ENCODE data around the gene TNFRSF13B. TPM values are rescaled to one million over a fixed set of nuclear protein-coding genes. Genes with fewer than 3 reads are reported as not detected.
A peak's percentile ranks its signal among the peaks of the same experiment; 100 is the strongest.

TNFRSF13B gene
- total RNA-seq, 2 donors from 2014 or later, result 0.97 to 1.6 TPM

GRCh38 chr17:16935786-16936185 is 36.1 kb downstream of the TNFRSF13B start:
- H3K4me3 Mint-ChIP-seq, result no peak overlapping the region
- peaks cover 39% of the 10 kb centered on the region for H3K4me1 Mint-ChIP-seq
- H3K9me3 ChIP-seq (ENCODE audit: control insufficient read depth, low read length), result no peaks in the 10 kb centered on the region
- no peak overlapping the region for H3K9ac ChIP-seq (ENCODE audit: extremely low read depth, low read length, poor library complexity, severe bottlenecking)
- DNase-seq, result peak; percentile 43
- H3K4me3 ChIP-seq (ENCODE audit: low read length), result no peak overlapping the region
- H3K36me3 ChIP-seq (ENCODE audit: control insufficient read depth, insufficient read depth, low read length), result no peaks in the 10 kb centered on the region
- no peaks in the 10 kb centered on the region for H3K36me3 Mint-ChIP-seq (ENCODE audit: low read depth)
- peaks cover 16% of the 10 kb centered on the region for H3K4me1 ChIP-seq (ENCODE audit: control insufficient read depth, insufficient read depth, low read length)
- no peak overlapping the region for H3K27ac ChIP-seq (ENCODE audit: low read depth, low read length)
- no peaks in the 10 kb centered on the region for H3K27me3 Mint-ChIP-seq (ENCODE audit: insufficient read depth)
- 93 to 94% methylated on average over 3 to 5 of the region's 5 CpGs for WGBS, 2 experiments (ENCODE audit: insufficient coverage in 1 of 2, insufficient read length in 1 of 2)
- no peaks in the 10 kb centered on the region for H3K9me3 Mint-ChIP-seq
- H3K27ac Mint-ChIP-seq, result peak overlapping the region; percentile 19
- TF ChIP-seq, protein P1, sequence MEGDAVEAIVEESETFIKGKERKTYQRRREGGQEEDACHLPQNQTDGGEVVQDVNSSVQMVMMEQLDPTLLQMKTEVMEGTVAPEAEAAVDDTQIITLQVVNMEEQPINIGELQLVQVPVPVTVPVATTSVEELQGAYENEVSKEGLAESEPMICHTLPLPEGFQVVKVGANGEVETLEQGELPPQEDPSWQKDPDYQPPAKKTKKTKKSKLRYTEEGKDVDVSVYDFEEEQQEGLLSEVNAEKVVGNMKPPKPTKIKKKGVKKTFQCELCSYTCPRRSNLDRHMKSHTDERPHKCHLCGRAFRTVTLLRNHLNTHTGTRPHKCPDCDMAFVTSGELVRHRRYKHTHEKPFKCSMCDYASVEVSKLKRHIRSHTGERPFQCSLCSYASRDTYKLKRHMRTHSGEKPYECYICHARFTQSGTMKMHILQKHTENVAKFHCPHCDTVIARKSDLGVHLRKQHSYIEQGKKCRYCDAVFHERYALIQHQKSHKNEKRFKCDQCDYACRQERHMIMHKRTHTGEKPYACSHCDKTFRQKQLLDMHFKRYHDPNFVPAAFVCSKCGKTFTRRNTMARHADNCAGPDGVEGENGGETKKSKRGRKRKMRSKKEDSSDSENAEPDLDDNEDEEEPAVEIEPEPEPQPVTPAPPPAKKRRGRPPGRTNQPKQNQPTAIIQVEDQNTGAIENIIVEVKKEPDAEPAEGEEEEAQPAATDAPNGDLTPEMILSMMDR (conservative IDR thresholded peaks at IDR 0.05), result no peak
- no peaks in the 10 kb centered on the region for H3K27me3 ChIP-seq (ENCODE audit: control insufficient read depth, insufficient read depth, low read length, poor library complexity, severe bottlenecking)

- Mint-ChIP-seq H3K4me1 (peaks cover 34% of the 10 kb centered on the region), H3K4me3 (no peak overlapping the region), H3K36me3 (ENCODE audit: low read depth) (no peaks in the 10 kb centered on the region), H3K27ac (no peak overlapping the region), H3K27me3 (ENCODE audit: insufficient read depth) (no peaks in the 10 kb centered on the region), H3K9me3 (no peaks in the 10 kb centered on the region)
- Histone ChIP-seq H3K4me1 (ENCODE audit: control insufficient read depth, insufficient read depth, low read length) (peaks cover 13% of the 10 kb centered on the region), H3K27me3 (ENCODE audit: control insufficient read depth, insufficient read depth, low read length, poor library complexity, severe bottlenecking) (no peaks in the 10 kb centered on the region), H3K36me3 (ENCODE audit: control insufficient read depth, insufficient read depth, low read length) (no peaks in the 10 kb centered on the region), H3K4me3 (ENCODE audit: low read length) (no peak overlapping the region), H3K9ac (ENCODE audit: extremely low read depth, low read length, poor library complexity, severe bottlenecking) (no peak overlapping the region), H3K27ac (ENCODE audit: low read depth, low read length) (no peak overlapping the region), H3K9me3 (ENCODE audit: control insufficient read depth, low read length) (no peaks in the 10 kb centered on the region)
- TF ChIP-seq, protein P1 (conservative IDR thresholded peaks at IDR 0.05), result no peak
- WGBS, 2 experiments (ENCODE audit: insufficient coverage in 1 of 2, insufficient read length in 1 of 2), result 95 to 100% methylated on average over 1 to 5 of the region's 5 CpGs
- DNase-seq, result peak; percentile 51
These were observed 36.7 kb downstream of the TNFRSF13B start for GRCh38 chr17:16935241-16935663.

DNA sequence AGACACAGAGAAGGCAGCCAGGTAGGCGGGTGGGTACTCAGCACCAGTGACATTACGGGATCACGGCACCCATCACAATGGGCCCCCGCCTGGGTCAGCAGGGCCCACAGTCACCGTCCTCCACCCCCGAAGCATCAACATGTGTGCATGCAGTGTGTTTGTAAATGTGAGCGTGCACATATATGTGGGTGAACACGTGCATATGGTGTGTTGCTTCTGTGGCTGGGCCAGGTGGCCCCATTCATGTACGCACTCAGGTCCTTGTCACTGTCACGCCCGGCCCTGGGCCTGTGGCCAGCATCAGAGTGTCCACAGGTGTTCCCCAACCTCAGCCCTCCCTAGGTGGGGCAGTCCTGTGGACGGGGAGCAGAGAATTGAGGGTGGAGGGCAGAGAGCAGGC is 37.1 kb downstream of the TNFRSF13B start:
- H3K27me3 Mint-ChIP-seq (ENCODE audit: insufficient read depth), result no peaks in the 10 kb centered on the region
- TF ChIP-seq, protein P1 (conservative IDR thresholded peaks at IDR 0.05), result no peak

More for the DNA sequence above, 37.1 kb downstream of the TNFRSF13B start:
- H3K9me3 ChIP-seq (ENCODE audit: control insufficient read depth, low read length), result no peaks in the 10 kb centered on the region
- H3K9me3 Mint-ChIP-seq, result no peaks in the 10 kb centered on the region
- H3K27ac Mint-ChIP-seq, result no peak overlapping the region
- no peak overlapping the region for H3K4me3 Mint-ChIP-seq
- H3K27ac ChIP-seq (ENCODE audit: low read depth, low read length), result no peak overlapping the region
- peaks cover 29% of the 10 kb centered on the region for H3K4me1 Mint-ChIP-seq
- H3K9ac ChIP-seq (ENCODE audit: extremely low read depth, low read length, poor library complexity, severe bottlenecking), result no peak overlapping the region
- peaks cover 9% of the 10 kb centered on the region for H3K4me1 ChIP-seq (ENCODE audit: control insufficient read depth, insufficient read depth, low read length)
- H3K36me3 Mint-ChIP-seq (ENCODE audit: low read depth), result no peaks in the 10 kb centered on the region
- H3K27me3 ChIP-seq (ENCODE audit: control insufficient read depth, insufficient read depth, low read length, poor library complexity, severe bottlenecking), result no peaks in the 10 kb centered on the region
- H3K36me3 ChIP-seq (ENCODE audit: control insufficient read depth, insufficient read depth, low read length), result no peaks in the 10 kb centered on the region
- 97 to 98% methylated on average over 4 to 12 of the region's 12 CpGs for WGBS, 2 experiments (ENCODE audit: insufficient coverage in 1 of 2, insufficient read length in 1 of 2)
- H3K4me3 ChIP-seq (ENCODE audit: low read length), result no peak overlapping the region
- peak; percentile 41 for DNase-seq

All from endodermal cell (in vitro differentiated cells).